Measurements from ENCODE around the gene XRCC3.

XRCC3 gene

GRCh38 chr14:103726474-103726873 is 11.2 kb upstream of the XRCC3 start:
- DNase-seq, result no peak

- DNase-seq, result no peak
Measured at GRCh38 chr14:103725739-103726395, 10.6 kb upstream of the XRCC3 start.

GRCh38 chr14:103725001-103725682 is 9.9 kb upstream of the XRCC3 start:
- DNase-seq, result no peak

GRCh38 chr14:103724116-103724515 is 8.9 kb upstream of the XRCC3 start:
- DNase-seq, result peak in 30 of 56 donors; percentile 10 to 78 (median 48)

GRCh38 chr14:103723748-103724081 is 8.5 kb upstream of the XRCC3 start:
- DNase-seq, result no peak

- peak in 32 of 56 donors; percentile 23 to 83 (median 50) for DNase-seq
Measured at GRCh38 chr14:103721334-103722120, 6.3 kb upstream of the XRCC3 start.

- DNase-seq, result no peak
Measured at GRCh38 chr14:103719751-103720150, 4.5 kb upstream of the XRCC3 start.

- DNase-seq, result no peak
Measured at GRCh38 chr14:103718572-103718971, 3.3 kb upstream of the XRCC3 start.

GRCh38 chr14:103716899-103717411 is 1.7 kb upstream of the XRCC3 start:
- DNase-seq, result no peak

GRCh38 chr14:103716091-103716801 is 995 bp upstream of the XRCC3 start:
- DNase-seq, result peak in 2 of 56 donors; percentile 57 to 62

- DNase-seq, result no peak
Measured at GRCh38 chr14:103714063-103714724, 1.1 kb downstream of the XRCC3 start.

- no peak for DNase-seq
Measured at GRCh38 chr14:103713304-103714062, 1.8 kb downstream of the XRCC3 start.

- DNase-seq, result no peak
Measured at GRCh38 chr14:103712633-103713247, 2.5 kb downstream of the XRCC3 start.

- peak in 35 of 56 donors; percentile 22 to 77 (median 56) for DNase-seq
Measured at GRCh38 chr14:103711516-103712431, 3.5 kb downstream of the XRCC3 start.

- no peak for DNase-seq
Measured at GRCh38 chr14:103710771-103711377, 4.4 kb downstream of the XRCC3 start.

GRCh38 chr14:103709814-103710213 is 5.4 kb downstream of the XRCC3 start:
- DNase-seq, result no peak

- DNase-seq, result peak in 25 of 56 donors; percentile 21 to 65 (median 39)
Measured at GRCh38 chr14:103708750-103709187, 6.5 kb downstream of the XRCC3 start.

Measured in nucleus accumbens (tissue), 56 donors.